Fibroblast of lung (primary cell): Measurements from ENCODE around the gene TMEM214. TPM values are rescaled to one million over a fixed set of nuclear protein-coding genes. Genes with fewer than 3 reads are reported as not detected.
"Not testable (repeated sequence)": the region's sequence is repeated elsewhere in the genome, so short reads cannot be mapped to it uniquely, and the experiment has no call there.

Experiments
- DNase-seq, 2 donors: peaks; one replicate each; pipeline versions ENCODE4 v3.0.0 to v3.0.0-alpha.2; 2010; ENCODE audit warnings: low read depth in 2 of 2
- H2AFZ ChIP-seq: 2 replicates; pipeline ENCODE4 v1.5.1; 2012; ENCODE audit warnings: low read length, control low read depth, inconsistent platforms
- H3K27ac ChIP-seq: 2 replicates; pipeline ENCODE4 v1.5.1; 2011; ENCODE audit warnings: low read length, control low read depth; ENCODE audit not compliant: insufficient read depth
- H3K27me3 ChIP-seq: 2 replicates; pipeline ENCODE4 v1.5.1; 2011; ENCODE audit warnings: mild to moderate bottlenecking, low read length; ENCODE audit not compliant: control insufficient read depth, insufficient read depth
- H3K36me3 ChIP-seq: 2 replicates; pipeline ENCODE4 v1.5.1; 2011; ENCODE audit warnings: low read length; ENCODE audit not compliant: control insufficient read depth, insufficient read depth
- H3K4me1 ChIP-seq: 2 replicates; pipeline ENCODE4 v1.5.1; 2011; ENCODE audit warnings: low read length; ENCODE audit not compliant: control insufficient read depth, insufficient read depth; ENCODE audit errors: extremely low read depth
- H3K4me2 ChIP-seq: 2 replicates; pipeline ENCODE4 v1.5.1; 2011; ENCODE audit warnings: low read length, control low read depth; ENCODE audit not compliant: insufficient read depth; ENCODE audit errors: extremely low read depth
- H3K4me3 ChIP-seq, 4 experiments: fragments of 200-600 bp in 1 of 4; sonication (generic) in 1 of 4; replicated peaks in 1 of 4; 2 replicates each; pipeline ENCODE4 v1.5.1; 2011 to 2016; ENCODE audit warnings: low read length in 4 of 4, low read depth in 3 of 4, mild to moderate bottlenecking in 3 of 4, control low read depth in 2 of 4, inconsistent platforms in 1 of 4, mixed read lengths in 1 of 4; ENCODE audit not compliant: insufficient read depth in 1 of 4; ENCODE audit errors: control extremely low read depth in 1 of 4
- H3K79me2 ChIP-seq: 2 replicates; pipeline ENCODE4 v1.5.1; 2012; ENCODE audit warnings: mild to moderate bottlenecking, low read length, inconsistent platforms; ENCODE audit not compliant: control insufficient read depth, insufficient read depth
- H3K9ac ChIP-seq: 2 replicates; pipeline ENCODE4 v1.5.1; 2011; ENCODE audit warnings: mild to moderate bottlenecking, low read length, control low read depth; ENCODE audit not compliant: insufficient read depth
- H3K9me3 ChIP-seq: 2 replicates; pipeline ENCODE4 v1.5.1; 2012; ENCODE audit warnings: low read depth, low read length; ENCODE audit not compliant: control insufficient read depth, insufficient read depth
- H4K20me1 ChIP-seq: 2 replicates; pipeline ENCODE4 v1.5.1; 2011; ENCODE audit warnings: low read length; ENCODE audit not compliant: control insufficient read depth, insufficient read depth; ENCODE audit errors: extremely low read depth
- CTCF ChIP-seq, 2 donors: IDR thresholded peaks in 1 of 2; conservative IDR thresholded peaks in 1 of 2; 1 replicate in 1 of 2; 2 replicates in 1 of 2; pipeline ENCODE4 v1.5.1; 2011 to 2012; ENCODE audit warnings: low read length in 2 of 2, control low read depth in 1 of 2, inconsistent platforms in 1 of 2, low read depth in 1 of 2, mild to moderate bottlenecking in 1 of 2
- EZH2 ChIP-seq: IDR thresholded peaks from 2 replicates; pipeline ENCODE4 v1.5.1; 2012; ENCODE audit warnings: low read length, control low read depth, mild to moderate bottlenecking; ENCODE audit errors: missing control alignments
- polyA plus RNA-seq, 2 donors: library from polyadenylated mRNA; depleted of rRNA in 1 of 2; stranded (reverse) in 1 of 2; unstranded in 1 of 2; fragments of >200 nt; gene quantifications; 2 replicates each; pipeline ENCODE4 v1.2.1, GENCODE V29; 2011 to 2012; ENCODE audit warnings: missing spikeins in 1 of 2
- total RNA-seq: library from RNA; depleted of rRNA; stranded (reverse); fragments of >200 nt; gene quantifications from 2 replicates; pipeline ENCODE4 v1.2.1, GENCODE V29; 2014

The TMEM214 gene
- total and polyA plus RNA-seq, 2 donors (not counting 1 experiment from before 2014, with no cell fraction given): 22.6 to 127 TPM

- Histone ChIP-seq H4K20me1 (no peaks in the 10 kb centered on the region), H2AFZ (no peak overlapping the region), H3K27me3 (no peaks in the 10 kb centered on the region), H3K9me3 (no peaks in the 10 kb centered on the region), H3K36me3 (no peaks in the 10 kb centered on the region), H3K79me2 (peaks cover 29% of the 10 kb centered on the region), H3K9ac (no peak overlapping the region), H3K4me3 (no peak overlapping the region), H3K4me2 (no peak overlapping the region), H3K4me1 (peaks cover 27% of the 10 kb centered on the region), H3K27ac (no peak overlapping the region)
- TF ChIP-seq CTCF (conservative IDR thresholded peaks at IDR 0.05 in 1 of 2, IDR thresholded peaks at IDR 0.05 in 1 of 2; ENCODE audit: low read depth in 1 of 2, low read length in 2 of 2) (no peak), EZH2 (no peak)
- DNase-seq: peak in 1 of 2 donors; percentile 59
These were observed 42.2 kb downstream of the TMEM214 start for GRCh38 chr2:27074738-27075565.

GRCh38 chr2:27075566-27075871 is 42.8 kb downstream of the TMEM214 start:
- H3K27me3 ChIP-seq, H3K36me3 ChIP-seq, H2AFZ ChIP-seq, H3K4me2 ChIP-seq, H3K9me3 ChIP-seq, H4K20me1 ChIP-seq, H3K9ac ChIP-seq, H3K4me3 ChIP-seq, H3K27ac ChIP-seq, DNase-seq: not testable (repeated sequence)
- H3K79me2 ChIP-seq: peaks cover 29% of the 10 kb centered on the region
- peaks cover 32% of the 10 kb centered on the region for H3K4me1 ChIP-seq

- no peak for DNase-seq
- no peak overlapping the region for H3K4me3 ChIP-seq
- H3K9ac ChIP-seq: no peak overlapping the region
- H4K20me1 ChIP-seq: no peaks in the 10 kb centered on the region
- H3K4me1 ChIP-seq: peaks cover 37% of the 10 kb centered on the region
- H3K4me2 ChIP-seq: no peak overlapping the region
- H3K79me2 ChIP-seq: peaks cover 26% of the 10 kb centered on the region
- TF ChIP-seq EZH2 (no peak), CTCF (conservative IDR thresholded peaks at IDR 0.05 in 1 of 2, IDR thresholded peaks at IDR 0.05 in 1 of 2; ENCODE audit: low read depth in 1 of 2, low read length in 2 of 2) (no peak)
- H2AFZ ChIP-seq: no peak overlapping the region
- no peaks in the 10 kb centered on the region for H3K9me3 ChIP-seq
- peaks cover 4% of the 10 kb centered on the region for H3K36me3 ChIP-seq
- H3K27me3 ChIP-seq: no peaks in the 10 kb centered on the region
- H3K27ac ChIP-seq: no peak overlapping the region
These were observed 43.6 kb downstream of the TMEM214 start for GRCh38 chr2:27076323-27076722.
